DMS 273 treated with DMSO at 0.1 percent for 48 hours (cell line): Measurements from ENCODE around the gene CENPX.

Experiments
- DNase-seq: peaks from one replicate; lab custom pipeline; 2025; lab: John Stamatoyannopoulos, UW

CENPX gene

GRCh38 chr17:82023447-82024241, 966 bp upstream of the CENPX start:
- no peak for DNase-seq

GRCh38 chr17:82022981-82023446, 336 bp upstream of the CENPX start, which contains the start of gene LRRC45:
Gene LRRC45, plus strand, starts transcription at chr17:82023305. Its CDS starts 339 bp downstream, at chr17:82023644.
- DNase-seq: peak; percentile 98

GRCh38 chr17:82021900-82022309, 773 bp downstream of the CENPX start:
- DNase-seq: no peak

- DNase-seq: peak; percentile 37
Measured at GRCh38 chr17:82021107-82021899, 1.4 kb downstream of the CENPX start.

- no peak for DNase-seq
Measured at GRCh38 chr17:82020572-82021106, 2.0 kb downstream of the CENPX start.

- no peak for DNase-seq
Measured at GRCh38 chr17:82019690-82020571, 2.7 kb downstream of the CENPX start.

GRCh38 chr17:82018989-82019689, 3.5 kb downstream of the CENPX start:
- DNase-seq: no peak

- no peak for DNase-seq
Measured at GRCh38 chr17:82018152-82018988, 4.3 kb downstream of the CENPX start.

- no peak for DNase-seq
Measured at GRCh38 chr17:82017612-82018151, 5.0 kb downstream of the CENPX start.

GRCh38 chr17:82016875-82017459, 5.7 kb downstream of the CENPX start:
- DNase-seq: no peak

GRCh38 chr17:82016061-82016874, 6.4 kb downstream of the CENPX start:
- no peak for DNase-seq

- no peak for DNase-seq
Measured at GRCh38 chr17:82015311-82015971, 7.2 kb downstream of the CENPX start.

GRCh38 chr17:82014971-82015310, 7.7 kb downstream of the CENPX start:
- no peak for DNase-seq

GRCh38 chr17:82014432-82014831, 8.2 kb downstream of the CENPX start:
- no peak for DNase-seq

- no peak for DNase-seq
Measured at GRCh38 chr17:82013772-82014321, 8.8 kb downstream of the CENPX start.

GRCh38 chr17:82013341-82013740, 9.3 kb downstream of the CENPX start:
- no peak for DNase-seq

GRCh38 chr17:82012640-82013295, 9.9 kb downstream of the CENPX start:
- no peak for DNase-seq
